GM13976 (cell line): ENCODE measurements around the gene ATP6V0D1.
A peak's percentile ranks its signal among the peaks of the same experiment; 100 is the strongest.

Experiments
- DNase-seq: peaks from one replicate; pipeline ENCODE4 v3.0.0; 2012; ENCODE audit warnings: low spot score
- in situ Hi-C: fragments of 300-500 bp; cut with MboI; formaldehyde crosslinking; loops from one replicate; pipeline ENCODE4 v1.12.0; 2022; ENCODE audit warnings: low sequenced_read_pairs, mixed read lengths, inconsistent platforms; ENCODE audit not compliant: unreplicated experiment
- TF ChIP-seq, protein P1 (sequence below): IDR thresholded peaks from 2 replicates; pipeline ENCODE4 v1.5.1; 2012; ENCODE audit warnings: borderline replicate concordance, mild to moderate bottlenecking; ENCODE audit not compliant: insufficient read depth; ENCODE audit errors: extremely low read depth, missing control alignments, control extremely low read depth

ATP6V0D1 gene

DNA sequence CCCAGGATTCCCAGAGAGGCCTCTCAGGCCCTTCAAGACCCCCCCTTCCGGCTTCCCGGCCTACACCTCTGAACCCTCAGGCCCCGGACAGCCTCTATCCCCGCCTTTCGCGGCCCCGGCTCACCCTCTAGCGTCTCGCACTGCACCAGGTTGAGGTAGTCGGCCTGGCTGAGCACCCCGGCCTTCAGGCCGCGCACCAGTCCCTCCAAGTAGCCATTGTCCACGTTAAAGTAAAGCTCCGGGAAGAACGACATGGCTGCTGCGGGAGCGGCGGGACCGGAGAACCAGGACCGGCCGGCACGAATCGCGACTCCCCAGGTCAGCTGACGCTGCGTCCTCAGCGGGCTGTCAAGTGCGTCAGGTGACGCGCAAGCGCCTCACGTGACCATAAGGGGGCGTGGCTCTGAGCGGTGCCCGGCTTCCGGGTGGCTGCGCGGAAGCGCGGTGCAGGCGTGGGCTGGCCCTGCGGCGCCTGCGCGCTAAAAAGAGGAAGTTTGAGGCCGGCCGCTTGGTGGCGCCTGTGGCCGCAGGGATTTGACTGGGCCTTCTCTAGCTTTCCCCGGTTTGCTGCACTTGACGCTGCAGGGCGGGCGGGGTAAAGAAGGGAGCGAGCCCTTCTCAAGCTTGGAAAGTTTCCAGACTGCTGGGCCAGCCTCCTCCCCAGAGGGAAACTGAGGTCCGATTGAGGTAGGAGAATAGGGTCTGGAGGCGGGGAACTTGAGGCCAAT, at the start of gene ATP6V0D1:
Gene ATP6V0D1 (minus strand): TSS at position 325 of the 728 bp plus-strand sequence. CDS start 71 bp downstream, at position 254.
- in situ Hi-C loops, result no loop called here
- TF ChIP-seq, protein P1, sequence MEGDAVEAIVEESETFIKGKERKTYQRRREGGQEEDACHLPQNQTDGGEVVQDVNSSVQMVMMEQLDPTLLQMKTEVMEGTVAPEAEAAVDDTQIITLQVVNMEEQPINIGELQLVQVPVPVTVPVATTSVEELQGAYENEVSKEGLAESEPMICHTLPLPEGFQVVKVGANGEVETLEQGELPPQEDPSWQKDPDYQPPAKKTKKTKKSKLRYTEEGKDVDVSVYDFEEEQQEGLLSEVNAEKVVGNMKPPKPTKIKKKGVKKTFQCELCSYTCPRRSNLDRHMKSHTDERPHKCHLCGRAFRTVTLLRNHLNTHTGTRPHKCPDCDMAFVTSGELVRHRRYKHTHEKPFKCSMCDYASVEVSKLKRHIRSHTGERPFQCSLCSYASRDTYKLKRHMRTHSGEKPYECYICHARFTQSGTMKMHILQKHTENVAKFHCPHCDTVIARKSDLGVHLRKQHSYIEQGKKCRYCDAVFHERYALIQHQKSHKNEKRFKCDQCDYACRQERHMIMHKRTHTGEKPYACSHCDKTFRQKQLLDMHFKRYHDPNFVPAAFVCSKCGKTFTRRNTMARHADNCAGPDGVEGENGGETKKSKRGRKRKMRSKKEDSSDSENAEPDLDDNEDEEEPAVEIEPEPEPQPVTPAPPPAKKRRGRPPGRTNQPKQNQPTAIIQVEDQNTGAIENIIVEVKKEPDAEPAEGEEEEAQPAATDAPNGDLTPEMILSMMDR, result peak; percentile 90
- peak; percentile 100 for DNase-seq

DNA sequence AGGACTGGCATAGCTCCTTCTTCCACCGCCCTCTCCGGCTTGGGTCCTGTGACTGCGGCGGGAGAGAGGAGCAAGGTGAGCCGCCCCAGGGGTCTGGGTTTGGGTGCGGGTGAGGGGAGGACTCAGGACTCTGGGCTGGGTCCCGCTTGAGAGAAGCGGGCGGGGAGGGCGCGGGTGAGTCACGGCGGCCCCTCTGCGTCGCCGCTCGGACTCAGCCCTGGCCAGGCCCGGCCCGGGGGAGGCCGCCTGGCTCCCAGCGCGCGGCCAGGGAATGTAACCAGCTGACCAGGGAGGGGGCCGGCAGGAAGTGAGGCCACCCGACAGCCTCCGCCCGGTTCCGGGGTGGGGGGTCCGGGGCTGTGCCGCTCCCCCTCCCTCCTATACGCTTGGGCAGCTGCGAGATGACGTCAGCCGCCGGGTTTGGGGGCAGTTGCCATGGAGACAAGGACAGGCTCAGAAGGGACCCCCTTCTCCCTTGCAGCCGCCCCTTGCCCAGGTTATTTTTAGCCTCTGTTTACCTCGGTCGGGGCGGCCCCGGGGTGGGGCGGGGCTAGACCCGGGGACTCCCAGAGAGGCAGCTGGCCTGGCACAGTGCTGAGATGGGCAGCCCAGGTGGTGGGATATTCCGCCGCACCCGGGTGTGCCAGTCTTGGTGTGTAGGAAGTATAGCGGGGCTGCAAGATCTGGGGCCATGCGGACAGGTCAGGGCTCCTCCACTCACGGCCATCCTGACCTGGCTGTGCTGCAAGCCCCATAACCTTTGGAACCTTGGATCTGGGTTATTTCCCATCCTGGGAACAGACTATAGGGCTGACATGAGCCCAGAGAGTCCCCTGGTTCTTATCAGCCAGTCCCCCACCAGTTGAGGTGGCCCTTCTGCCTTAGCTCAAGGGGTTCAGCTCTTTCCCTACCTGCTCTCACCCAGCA, 49.3 kb upstream of the ATP6V0D1 start:
- DNase-seq, result peak; percentile 79
- TF ChIP-seq, protein P1, result no peak
- in situ Hi-C loops, result loop anchor here (10.0 to 25.0 kb wide), 2 partner anchors 115 to 282 kb away; partner anchors contain the start of genes CARMIL2, RANBP10 and TSNAXIP1

DNA sequence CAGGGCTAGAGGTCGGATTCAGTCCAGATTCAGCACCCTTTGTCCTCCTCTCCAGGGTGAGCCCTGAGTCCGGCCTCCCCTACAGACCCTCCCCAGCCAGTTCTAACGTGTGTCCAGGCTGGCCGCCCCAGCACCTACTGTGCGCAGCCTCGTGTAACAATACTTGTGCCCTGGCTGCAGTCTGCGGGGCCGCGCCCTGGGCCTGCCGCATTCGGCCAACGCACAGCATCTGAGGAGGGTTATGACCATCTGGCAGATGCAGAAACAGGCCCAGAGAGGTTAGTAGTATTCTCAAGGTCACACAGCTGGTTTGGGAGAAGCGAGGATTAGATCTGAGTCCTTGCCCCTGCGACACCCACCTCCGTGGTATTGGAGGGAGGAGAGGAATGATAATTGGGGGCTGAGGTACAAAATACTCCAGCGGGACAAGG, 48.6 kb upstream of the ATP6V0D1 start:
- DNase-seq, result no peak
- in situ Hi-C loops, result loop anchor here (10.0 to 25.0 kb wide), 2 partner anchors 115 to 283 kb away; partner anchors contain the start of genes CARMIL2, RANBP10 and TSNAXIP1
- TF ChIP-seq, protein P1, result no peak

DNA sequence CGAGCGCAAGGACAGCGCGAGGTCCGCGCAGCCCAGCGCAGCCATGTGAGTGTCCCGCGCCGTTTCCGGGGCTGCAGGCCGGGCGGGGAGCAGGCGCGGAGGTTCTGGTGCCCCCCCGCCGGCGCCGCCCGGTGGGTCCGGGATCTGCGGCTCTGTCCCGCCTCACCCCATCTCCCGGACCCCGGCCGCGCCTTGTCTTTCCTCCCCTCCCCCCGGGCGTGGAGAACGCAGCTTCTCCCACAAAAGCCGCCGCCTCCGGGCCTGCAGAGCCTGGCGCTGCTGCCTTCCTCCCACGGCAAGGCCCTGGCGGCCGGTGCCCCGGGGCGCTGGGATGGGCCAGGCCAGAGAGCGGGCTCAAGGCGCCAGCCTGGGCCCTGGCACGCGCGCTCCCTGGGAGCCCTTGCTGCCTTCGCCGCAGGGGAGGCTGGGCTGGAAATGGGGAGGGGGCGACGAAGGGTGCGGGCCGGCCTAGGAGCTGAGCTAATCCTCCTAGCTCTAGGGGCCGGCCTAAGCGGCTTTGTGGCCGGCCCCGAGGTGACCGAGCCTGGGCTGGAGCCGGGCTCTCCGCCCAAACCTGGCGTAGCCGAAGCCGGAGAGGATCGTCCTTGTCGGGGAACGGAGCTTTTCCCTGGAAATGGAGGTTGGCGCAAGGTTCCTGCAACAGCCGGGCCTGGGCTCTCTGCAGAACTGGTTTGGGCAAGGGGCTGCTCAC, 48.1 kb upstream of the ATP6V0D1 start:
- TF ChIP-seq, protein P1, result no peak
- in situ Hi-C loops, result loop anchor here (25.0 kb wide), 1 partner anchor 283 kb away; the partner anchor contains the start of genes RANBP10 and TSNAXIP1
- DNase-seq, result peak; percentile 64

DNA sequence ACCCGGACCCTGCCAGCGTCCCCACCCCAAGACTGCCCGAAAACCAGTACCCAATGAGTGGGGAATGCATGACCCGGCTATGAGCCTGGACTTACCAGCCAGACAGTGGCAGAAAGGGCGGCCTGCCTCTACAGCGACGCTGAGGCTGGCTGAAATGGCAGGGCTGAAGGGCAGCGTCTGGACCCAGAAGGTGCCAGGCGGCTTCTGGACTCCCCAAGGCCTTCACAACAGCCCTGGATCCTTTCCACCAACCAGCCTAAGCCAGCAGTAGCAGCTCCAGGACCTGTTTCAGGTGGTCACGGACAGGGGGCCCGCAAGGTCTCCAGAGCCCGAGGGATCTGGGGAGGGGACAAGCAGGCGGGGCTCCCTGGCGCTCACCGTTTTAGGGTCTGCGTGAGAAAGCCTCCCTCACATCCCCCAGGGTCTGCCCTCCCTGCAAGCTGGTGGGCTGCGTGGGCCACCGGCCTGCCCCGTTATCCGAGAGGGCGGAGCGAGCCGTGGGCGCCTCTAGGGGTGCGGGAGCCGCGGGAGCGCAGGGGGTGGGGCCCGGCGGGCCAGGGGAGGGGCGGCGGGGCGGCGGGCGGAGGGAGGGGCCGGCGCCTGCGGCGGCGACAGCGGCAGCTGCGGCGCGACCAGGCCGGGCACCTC, 47.4 kb upstream of the ATP6V0D1 start, which contains the start of gene RIPOR1:
Gene RIPOR1 (plus strand): TSS at position 608 of the 648 bp plus-strand sequence. CDS start 9,618 bp downstream, outside the sequence.
- TF ChIP-seq, protein P1, result no peak
- peak; percentile 86 for DNase-seq
- in situ Hi-C loops, result loop anchor here (25.0 kb wide), 1 partner anchor 284 kb away; the partner anchor contains the start of genes RANBP10 and TSNAXIP1
